Stomach smooth muscle (tissue), 2 donors: ENCODE results near the gene ZSWIM5.
"Not testable (repeated sequence)": the region's sequence is repeated elsewhere in the genome, so short reads cannot be mapped to it uniquely, and the experiment has no call there.

Experiments
- H3K27ac ChIP-seq: one replicate; pipeline ENCODE4 v1.7.0; 2013; ENCODE audit warnings: mild to moderate bottlenecking, low read length, inconsistent platforms
- H3K27me3 ChIP-seq, 2 donors: one replicate each; pipeline ENCODE4 v1.7.0; 2013; ENCODE audit warnings: low read length in 2 of 2; ENCODE audit not compliant: insufficient read depth in 2 of 2, control insufficient read depth in 1 of 2
- H3K36me3 ChIP-seq, 2 donors: one replicate each; pipeline ENCODE4 v1.7.0; 2013; ENCODE audit warnings: low read length in 2 of 2; ENCODE audit not compliant: control insufficient read depth in 2 of 2, insufficient read depth in 2 of 2
- H3K4me1 ChIP-seq: one replicate; pipeline ENCODE4 v1.7.0; 2013; ENCODE audit warnings: low read length; ENCODE audit not compliant: control insufficient read depth, insufficient read depth
- H3K4me3 ChIP-seq, 2 donors: one replicate each; pipeline ENCODE4 v1.7.0; 2013; ENCODE audit warnings: low read length in 2 of 2
- H3K9ac ChIP-seq, 2 donors: one replicate each; pipeline ENCODE4 v1.7.0; 2013; ENCODE audit warnings: low read length in 2 of 2, mild to moderate bottlenecking in 1 of 2
- H3K9me3 ChIP-seq, 2 donors: one replicate each; pipeline ENCODE4 v1.7.0; 2013; ENCODE audit warnings: low read length in 2 of 2; ENCODE audit not compliant: control insufficient read depth in 2 of 2
- donor health status: healthy.
- donor health status: Pancreatic carcinoma.

Gene ZSWIM5

GRCh38 chr1:45171575-45171974 is 34.8 kb downstream of the ZSWIM5 start:
- Histone ChIP-seq H3K27ac (no peak overlapping the region), H3K36me3 (no peaks in the 10 kb centered on the region), H3K9ac (no peak overlapping the region), H3K27me3 (no peaks in the 10 kb centered on the region), H3K4me1 (no peaks in the 10 kb centered on the region), H3K9me3 (no peaks in the 10 kb centered on the region), H3K4me3 (no peak overlapping the region)

- no peak overlapping the region for H3K4me3 ChIP-seq
- H3K9me3 ChIP-seq: no peaks in the 10 kb centered on the region
- H3K27ac ChIP-seq: no peak overlapping the region
- H3K4me1 ChIP-seq: no peaks in the 10 kb centered on the region
- H3K27me3 ChIP-seq: no peaks in the 10 kb centered on the region
- no peaks in the 10 kb centered on the region for H3K36me3 ChIP-seq
- no peak overlapping the region for H3K9ac ChIP-seq
Measured at GRCh38 chr1:45170151-45170742, 36.2 kb downstream of the ZSWIM5 start.

DNA sequence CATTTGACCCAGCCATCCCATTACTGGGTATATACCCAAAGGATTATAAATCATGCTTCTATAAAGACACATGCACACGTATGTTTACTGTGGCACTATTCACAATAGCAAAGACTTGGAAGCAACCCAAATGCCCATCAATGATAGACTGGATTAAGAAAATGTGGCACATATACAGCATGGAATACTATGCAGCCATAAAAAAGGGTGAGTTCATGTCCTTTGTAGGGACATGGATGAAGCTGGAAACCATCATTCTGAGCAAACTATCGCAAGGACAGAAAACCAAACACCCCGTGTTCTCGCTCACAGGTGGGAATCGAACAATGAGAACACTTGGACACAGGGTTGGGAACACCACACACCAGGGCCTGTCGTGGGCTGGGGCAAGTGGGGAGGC is 38.5 kb downstream of the ZSWIM5 start:
- not testable (repeated sequence) for H3K4me1 ChIP-seq, H3K9ac ChIP-seq, H3K9me3 ChIP-seq, H3K4me3 ChIP-seq, H3K27ac ChIP-seq, H3K36me3 ChIP-seq, H3K27me3 ChIP-seq

GRCh38 chr1:45164307-45164706 is 42.1 kb downstream of the ZSWIM5 start:
- not testable (repeated sequence) for H3K4me1 ChIP-seq, H3K27ac ChIP-seq, H3K27me3 ChIP-seq, H3K4me3 ChIP-seq, H3K9ac ChIP-seq, H3K36me3 ChIP-seq, H3K9me3 ChIP-seq

- not testable (repeated sequence) for H3K4me3 ChIP-seq, H3K9me3 ChIP-seq, H3K27ac ChIP-seq, H3K4me1 ChIP-seq, H3K27me3 ChIP-seq, H3K9ac ChIP-seq, H3K36me3 ChIP-seq
Measured at GRCh38 chr1:45163111-45163510, 43.3 kb downstream of the ZSWIM5 start.

DNA sequence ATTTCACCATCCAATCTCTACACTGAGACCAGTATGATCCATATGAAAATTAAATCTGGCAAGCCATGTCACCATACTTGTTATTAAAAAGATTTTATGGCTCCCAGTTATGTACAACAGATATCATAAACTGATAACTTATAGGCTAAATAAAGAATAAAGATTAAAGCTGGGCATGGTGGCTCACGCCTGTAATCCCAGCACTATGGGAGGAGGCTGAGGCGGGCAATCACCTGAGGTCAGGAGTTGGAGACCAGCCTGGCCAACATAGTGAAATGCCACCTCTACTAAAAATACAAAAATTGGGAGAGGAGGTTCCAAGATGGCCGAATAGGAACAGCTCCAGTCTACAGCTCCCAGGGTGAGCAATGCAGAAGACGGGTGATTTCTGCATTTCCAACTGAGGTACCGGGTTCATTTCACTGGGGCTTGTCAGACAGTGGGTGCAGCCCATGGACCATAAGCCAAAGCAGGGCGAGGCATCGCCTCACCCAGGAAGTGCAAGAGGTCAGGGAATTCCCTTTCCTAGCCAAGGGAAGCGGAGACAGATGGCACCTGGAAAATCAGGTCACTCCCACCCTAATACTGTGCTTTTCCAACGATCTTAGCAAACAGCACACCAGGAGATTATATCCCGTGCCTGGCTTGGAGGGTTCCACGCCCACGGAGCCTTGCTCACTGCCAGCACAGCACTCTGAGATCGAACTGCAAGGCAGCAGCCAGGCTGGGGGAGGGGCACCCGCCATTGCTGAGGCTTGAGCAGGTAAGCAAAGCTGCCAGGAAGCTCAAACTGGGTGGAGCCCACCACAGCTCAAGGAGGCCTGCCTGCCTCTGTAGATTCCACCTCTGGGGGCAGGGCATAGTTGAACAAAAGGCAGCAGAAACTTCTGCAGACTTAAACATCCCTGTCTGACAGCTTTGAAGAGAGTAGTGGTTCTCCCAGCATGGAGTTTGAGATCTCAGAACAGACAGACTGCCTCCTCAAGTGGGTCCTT is 44.1 kb downstream of the ZSWIM5 start:
- H3K36me3 ChIP-seq, H3K4me3 ChIP-seq, H3K27me3 ChIP-seq, H3K27ac ChIP-seq, H3K9ac ChIP-seq, H3K4me1 ChIP-seq, H3K9me3 ChIP-seq: not testable (repeated sequence)

DNA sequence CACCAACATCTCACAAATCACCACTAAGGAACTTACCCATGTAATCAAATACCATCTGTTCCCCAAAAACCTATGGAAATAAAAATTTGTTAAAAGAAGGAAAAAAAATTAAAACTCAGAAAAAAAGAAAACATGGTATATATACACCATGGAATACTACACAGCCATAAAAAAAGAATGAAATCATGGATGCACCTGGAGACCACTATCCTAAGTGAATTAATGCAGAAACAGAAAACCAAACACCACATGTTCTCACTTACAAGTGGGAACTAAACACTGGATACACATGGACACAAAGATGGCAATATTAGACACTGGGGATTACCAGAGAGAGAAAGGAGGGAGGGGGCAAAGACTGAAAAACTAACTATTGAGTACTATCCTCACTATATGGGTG is 50.4 kb downstream of the ZSWIM5 start:
- Histone ChIP-seq H3K9ac (no peak overlapping the region), H3K4me3 (no peak overlapping the region), H3K4me1 (no peaks in the 10 kb centered on the region), H3K27me3 (no peaks in the 10 kb centered on the region), H3K36me3 (no peaks in the 10 kb centered on the region), H3K27ac (no peak overlapping the region), H3K9me3 (no peaks in the 10 kb centered on the region)

GRCh38 chr1:45155423-45155822 is 51.0 kb downstream of the ZSWIM5 start:
- H3K4me1 ChIP-seq: no peaks in the 10 kb centered on the region
- H3K27ac ChIP-seq: no peak overlapping the region
- H3K27me3 ChIP-seq: no peaks in the 10 kb centered on the region
- H3K4me3 ChIP-seq: no peak overlapping the region
- H3K9me3 ChIP-seq: no peaks in the 10 kb centered on the region
- H3K36me3 ChIP-seq: no peaks in the 10 kb centered on the region
- no peak overlapping the region for H3K9ac ChIP-seq

DNA sequence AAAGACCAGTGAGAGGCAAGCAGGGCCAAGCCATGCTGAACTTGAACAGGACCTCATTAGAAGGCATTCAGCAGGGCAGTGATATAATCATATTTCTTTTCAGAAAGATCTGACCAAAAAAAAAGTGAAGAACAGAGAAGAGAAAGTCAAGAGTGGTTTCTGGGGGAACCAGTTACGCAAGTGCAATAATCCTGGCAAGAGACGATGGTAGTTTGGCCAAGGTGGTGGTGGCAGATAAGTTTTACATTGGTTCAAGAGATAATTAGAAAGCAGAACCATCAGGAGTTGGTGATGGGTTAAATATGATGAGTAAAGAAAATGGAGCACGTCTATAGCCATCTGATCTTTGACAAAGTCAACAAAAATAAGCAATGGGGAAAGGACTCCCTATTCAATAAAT is 54.3 kb downstream of the ZSWIM5 start:
- H3K4me3 ChIP-seq: no peak overlapping the region
- H3K27me3 ChIP-seq: no peaks in the 10 kb centered on the region

DNA sequence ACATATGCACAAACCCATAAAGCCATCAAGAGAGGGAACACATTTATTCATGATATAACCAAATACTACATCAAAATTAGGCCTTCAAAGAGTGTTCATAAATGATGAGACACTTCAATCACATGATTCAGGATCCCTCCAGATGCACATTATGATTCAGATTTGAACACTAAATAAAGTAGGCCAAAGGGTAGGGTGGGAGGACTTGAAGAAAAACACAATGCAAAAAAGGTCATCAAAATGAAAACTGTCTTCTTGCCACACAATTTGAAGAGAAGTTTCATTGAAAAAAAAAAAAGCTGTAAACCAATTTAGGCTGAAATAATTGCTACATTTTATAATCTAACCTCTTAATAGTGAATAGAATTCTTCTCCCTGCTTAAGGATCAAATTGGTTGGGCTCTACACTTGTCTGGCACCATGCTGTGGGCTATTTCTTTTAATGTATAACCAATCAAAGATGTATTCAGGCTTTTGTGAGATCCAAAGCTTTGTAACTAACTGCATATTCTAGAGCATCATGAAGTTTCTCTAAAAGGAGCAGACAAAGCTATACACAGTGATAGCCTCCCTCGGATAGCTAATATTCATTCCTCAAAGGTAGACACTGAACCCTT is 58.1 kb downstream of the ZSWIM5 start:
- H3K4me3 ChIP-seq: no peak overlapping the region

More for the DNA sequence above, 54.3 kb downstream of the ZSWIM5 start:
- H3K9ac ChIP-seq: no peak overlapping the region
- H3K9me3 ChIP-seq: no peaks in the 10 kb centered on the region
- H3K36me3 ChIP-seq: no peaks in the 10 kb centered on the region
- no peaks in the 10 kb centered on the region for H3K4me1 ChIP-seq
- no peak overlapping the region for H3K27ac ChIP-seq

DNA sequence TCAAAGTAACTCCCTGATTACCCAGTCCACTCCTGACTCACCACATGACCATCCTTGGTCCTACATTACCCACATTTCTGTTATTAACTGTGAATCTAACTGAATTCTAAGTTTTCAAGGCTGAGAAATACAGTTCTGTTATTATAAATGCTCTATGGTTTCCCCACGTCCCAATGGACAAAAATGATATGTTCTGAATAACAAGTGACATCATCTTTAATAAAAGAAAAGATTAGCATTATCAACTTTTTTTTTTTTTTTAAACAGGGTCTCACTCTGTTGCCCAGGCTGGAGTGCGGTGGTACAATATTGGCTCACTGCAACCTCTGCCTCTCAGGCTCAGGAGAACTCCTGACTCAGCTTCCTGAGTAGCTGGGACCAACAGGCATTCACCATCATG is 59.6 kb downstream of the ZSWIM5 start:
- Histone ChIP-seq H3K27me3 (no peaks in the 10 kb centered on the region), H3K9me3 (no peaks in the 10 kb centered on the region), H3K27ac (no peak overlapping the region), H3K9ac (no peak overlapping the region), H3K36me3 (no peaks in the 10 kb centered on the region), H3K4me1 (no peaks in the 10 kb centered on the region), H3K4me3 (no peak overlapping the region)

More for the DNA sequence above, 58.1 kb downstream of the ZSWIM5 start:
- Histone ChIP-seq H3K27me3 (no peaks in the 10 kb centered on the region), H3K27ac (no peak overlapping the region), H3K4me1 (no peaks in the 10 kb centered on the region), H3K36me3 (no peaks in the 10 kb centered on the region), H3K9me3 (no peaks in the 10 kb centered on the region), H3K9ac (no peak overlapping the region)
